ENCODE results near the gene IL15RA.

- TF ChIP-seq POLR2A (IDR thresholded peaks at IDR 0.05) (no peak), CTCF (IDR thresholded peaks at IDR 0.05) (no peak)
Measured at GRCh38 chr10:6013413-6014192, 36.3 kb upstream of the IL15RA start.

Data from thyroid gland (tissue), 4 donors.